ENCODE data around the gene TNXB. TPM values are rescaled to one million over a fixed set of nuclear protein-coding genes. Genes with fewer than 3 reads are reported as not detected.
"Not testable (repeated sequence)": the region's sequence is repeated elsewhere in the genome, so short reads cannot be mapped to it uniquely, and the experiment has no call there.

TNXB gene
- total and polyA plus RNA-seq, 5 donors: 77.9 to 182 (median 111) TPM

DNA sequence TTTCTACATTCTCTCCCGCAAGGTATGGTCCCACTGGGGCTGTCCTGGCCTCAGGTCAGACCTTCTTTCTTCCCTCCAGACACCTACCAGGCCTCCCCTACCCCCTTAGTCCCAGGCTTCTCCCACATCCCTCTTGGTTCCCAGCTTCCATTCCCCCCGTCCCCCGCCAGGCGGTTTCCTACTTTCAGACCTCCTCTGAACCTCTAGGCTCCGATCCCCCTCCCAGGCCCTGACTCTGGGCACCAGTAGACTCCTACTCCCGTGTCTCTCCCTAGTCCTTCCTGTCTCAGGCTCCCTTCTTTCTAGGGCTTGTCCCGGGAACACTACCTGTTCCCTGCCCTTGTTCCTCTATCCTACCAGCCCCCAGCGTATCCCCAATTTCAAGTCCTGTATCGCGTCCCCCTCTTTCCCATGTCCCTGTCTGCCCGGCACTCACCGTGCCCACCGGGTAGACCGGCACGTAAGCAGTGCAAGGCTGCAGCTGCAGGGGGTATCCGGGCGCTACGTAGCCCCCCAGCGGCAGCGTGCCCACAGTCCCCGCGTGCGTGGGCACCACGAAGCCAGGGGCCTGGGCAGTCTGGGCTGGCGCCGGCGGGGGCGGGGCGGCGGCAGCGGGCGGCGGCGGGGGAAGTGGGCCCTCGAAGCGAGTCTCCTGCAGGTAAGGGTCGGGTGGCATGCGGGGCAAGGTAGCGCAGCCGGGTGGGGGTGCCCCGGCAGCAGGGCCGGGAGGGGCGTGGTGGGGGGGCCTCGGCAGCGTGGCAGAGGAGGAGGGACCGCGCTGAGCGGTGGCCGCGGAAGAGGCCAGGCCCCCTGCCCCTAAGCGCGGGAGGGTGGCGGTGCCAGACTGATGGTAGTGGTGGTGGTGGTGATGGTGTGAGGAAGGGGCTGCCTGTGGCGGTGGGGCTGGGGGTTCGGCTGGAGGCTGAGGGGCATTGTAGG is 41.1 kb upstream of the TNXB start:
- DNase-seq (peak in 1 of 3 donors; percentile 59), ATAC-seq (no peak)
- WGBS: 49% methylated on average over 55 of the region's 55 CpGs
- H3K4me1 ChIP-seq (ENCODE audit: control insufficient read depth, insufficient read depth, low read length): peaks cover 4% of the 10 kb centered on the region
- H3K27ac ChIP-seq (ENCODE audit: low read length): no peak overlapping the region
- no peaks in the 10 kb centered on the region for H3K9me3 ChIP-seq (ENCODE audit: control insufficient read depth, low read length)
- H3K27me3 ChIP-seq (ENCODE audit: control insufficient read depth, insufficient read depth): no peaks in the 10 kb centered on the region
- intact Hi-C loops (cut with DNase I): no loop called here
- no peak overlapping the region for H3K4me3 ChIP-seq (ENCODE audit: low read length)

- no peaks in the 10 kb centered on the region for H3K9me3 ChIP-seq (ENCODE audit: control insufficient read depth, low read length)
- intact Hi-C loops (cut with DNase I): no loop called here
- no peaks in the 10 kb centered on the region for H3K27me3 ChIP-seq (ENCODE audit: control insufficient read depth, insufficient read depth)
- H3K4me3 ChIP-seq (ENCODE audit: low read length): peak overlapping the region; percentile 34
- no peaks in the 10 kb centered on the region for H3K4me1 ChIP-seq (ENCODE audit: control insufficient read depth, insufficient read depth, low read length)
- no peak overlapping the region for H3K27ac ChIP-seq (ENCODE audit: low read length)
- ATAC-seq (no peak), DNase-seq (peak in 1 of 3 donors; percentile 58)
- WGBS: 47% methylated on average over 47 of the region's 47 CpGs
These were observed 40.1 kb upstream of the TNXB start for GRCh38 chr6:32149092-32149755.

DNA sequence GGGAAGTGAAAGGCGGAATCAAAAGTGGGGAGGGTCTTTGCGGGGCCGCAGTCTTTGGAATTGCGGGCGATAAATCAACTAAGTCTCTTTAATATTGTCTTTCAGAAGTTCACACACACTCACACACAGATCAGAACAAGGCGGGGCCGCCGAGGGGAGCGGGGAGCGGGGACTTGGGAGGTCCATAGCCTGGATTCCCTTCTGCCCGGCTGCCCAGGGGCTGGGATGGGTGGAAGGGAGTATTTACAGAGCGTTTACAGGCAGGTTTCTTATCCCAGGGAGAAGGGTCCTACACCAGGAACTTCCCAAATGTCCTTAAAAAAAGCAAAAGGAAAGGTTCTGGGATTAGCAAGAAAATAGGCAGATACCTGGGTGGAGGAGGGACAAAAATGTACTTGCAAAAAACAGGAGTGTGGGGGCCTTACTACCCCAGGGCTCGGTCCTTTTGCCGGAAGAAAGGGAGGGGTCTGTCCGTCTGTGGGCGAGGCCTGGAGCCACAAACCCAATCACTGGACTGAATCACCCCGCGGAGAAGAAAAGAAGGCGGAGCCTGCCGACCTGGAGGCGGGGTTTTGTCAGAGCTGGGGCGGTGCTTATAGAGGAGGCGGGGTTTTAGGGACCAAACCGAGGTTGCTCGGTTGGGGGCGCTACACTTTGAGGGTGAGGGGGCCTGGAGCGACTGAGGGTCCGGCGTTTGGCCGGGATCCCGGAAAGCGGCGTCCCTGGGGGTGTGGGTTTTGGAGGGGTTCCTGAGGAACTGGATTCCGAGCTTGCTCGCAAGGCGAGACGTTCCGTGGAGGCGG is 39.4 kb upstream of the TNXB start:
- H3K27ac ChIP-seq (ENCODE audit: low read length): no peak overlapping the region
- ATAC-seq (peak; percentile 62 to 82), DNase-seq (peak; percentile 75 to 89 (median 87))
- intact Hi-C loops (cut with DNase I): no loop called here
- WGBS: 32% methylated on average over 39 of the region's 39 CpGs
- H3K27me3 ChIP-seq (ENCODE audit: control insufficient read depth, insufficient read depth): no peaks in the 10 kb centered on the region
- H3K4me3 ChIP-seq (ENCODE audit: low read length): peak overlapping the region; percentile 57
- H3K4me1 ChIP-seq (ENCODE audit: control insufficient read depth, insufficient read depth, low read length): no peaks in the 10 kb centered on the region
- no peaks in the 10 kb centered on the region for H3K9me3 ChIP-seq (ENCODE audit: control insufficient read depth, low read length)

DNA sequence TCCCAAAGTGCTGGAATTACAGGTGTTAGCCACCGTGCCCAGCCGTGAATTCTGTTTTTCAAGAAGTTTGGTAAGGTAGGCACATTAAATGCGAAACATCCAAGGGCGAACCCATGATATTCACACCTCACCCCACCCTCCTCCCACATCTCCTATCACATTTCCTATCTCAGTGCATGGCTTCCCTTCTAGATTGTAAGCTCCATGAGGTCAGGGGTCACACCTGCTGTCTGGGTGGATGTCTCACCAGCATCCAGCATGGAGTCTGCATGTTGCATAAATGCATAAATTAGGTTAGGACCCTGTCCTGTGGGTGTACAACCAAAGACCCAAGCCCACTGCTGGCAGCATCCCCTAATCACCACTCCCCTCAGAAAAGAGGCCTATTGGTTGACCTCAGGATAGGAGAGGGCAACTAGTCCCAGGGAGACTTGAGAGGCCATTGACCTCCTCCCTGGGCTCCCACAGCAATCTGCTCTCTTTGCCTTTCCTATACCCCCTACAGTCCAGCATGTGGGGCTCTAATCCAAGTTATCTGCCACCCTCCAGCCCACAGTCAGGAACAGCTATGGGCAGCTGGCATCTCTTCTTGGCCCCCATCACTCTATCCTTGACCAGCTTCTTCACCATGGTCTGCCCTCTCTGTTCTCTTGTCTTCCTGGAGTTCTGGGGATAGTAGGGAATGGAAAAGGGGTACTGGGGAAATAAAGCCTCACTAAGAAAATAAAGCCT is 38.4 kb upstream of the TNXB start:
- Histone ChIP-seq H3K27ac (ENCODE audit: low read length) (no peak overlapping the region), H3K27me3 (ENCODE audit: control insufficient read depth, insufficient read depth) (no peaks in the 10 kb centered on the region), H3K9me3 (ENCODE audit: control insufficient read depth, low read length) (no peaks in the 10 kb centered on the region), H3K4me1 (ENCODE audit: control insufficient read depth, insufficient read depth, low read length) (no peaks in the 10 kb centered on the region), H3K4me3 (ENCODE audit: low read length) (no peak overlapping the region)
- no peak for DNase-seq
- 91% methylated on average over 4 of the region's 4 CpGs for WGBS
- intact Hi-C loops (cut with DNase I): no loop called here
- ATAC-seq: no peak

GRCh38 chr6:32146687-32147086 is 37.5 kb upstream of the TNXB start:
- no peak for DNase-seq
- Histone ChIP-seq H3K9me3 (ENCODE audit: control insufficient read depth, low read length) (no peaks in the 10 kb centered on the region), H3K4me1 (ENCODE audit: control insufficient read depth, insufficient read depth, low read length) (no peaks in the 10 kb centered on the region), H3K27me3 (ENCODE audit: control insufficient read depth, insufficient read depth) (no peaks in the 10 kb centered on the region), H3K27ac (ENCODE audit: low read length) (no peak overlapping the region), H3K4me3 (ENCODE audit: low read length) (no peak overlapping the region)
- intact Hi-C loops (cut with DNase I): no loop called here
- ATAC-seq: no peak
- WGBS: 30% methylated on average over 4 of the region's 4 CpGs

- Histone ChIP-seq H3K27me3 (ENCODE audit: control insufficient read depth, insufficient read depth) (no peaks in the 10 kb centered on the region), H3K4me1 (ENCODE audit: control insufficient read depth, insufficient read depth, low read length) (no peaks in the 10 kb centered on the region), H3K4me3 (ENCODE audit: low read length) (no peak overlapping the region), H3K27ac (ENCODE audit: low read length) (no peak overlapping the region), H3K9me3 (ENCODE audit: control insufficient read depth, low read length) (no peaks in the 10 kb centered on the region)
- intact Hi-C loops (cut with DNase I): no loop called here
- no peak for DNase-seq
- WGBS: 39% methylated on average over 1 of the region's 1 CpG
- ATAC-seq: no peak
These were observed 37.1 kb upstream of the TNXB start for GRCh38 chr6:32146287-32146686.

- H3K27me3 ChIP-seq (ENCODE audit: control insufficient read depth, insufficient read depth); intact Hi-C loops (cut with DNase I); H3K27ac ChIP-seq (ENCODE audit: low read length); H3K9me3 ChIP-seq (ENCODE audit: control insufficient read depth, low read length); H3K4me1 ChIP-seq (ENCODE audit: control insufficient read depth, insufficient read depth, low read length); H3K4me3 ChIP-seq (ENCODE audit: low read length); DNase-seq; ATAC-seq: not testable (repeated sequence)
- 81% methylated on average over 7 of the region's 7 CpGs for WGBS
These were observed 35.1 kb upstream of the TNXB start for GRCh38 chr6:32144238-32144637.

- H3K4me3 ChIP-seq (ENCODE audit: low read length): no peak overlapping the region
- no peak for DNase-seq
- ATAC-seq: no peak
- intact Hi-C loops (cut with DNase I): no loop called here
- H3K9me3 ChIP-seq (ENCODE audit: control insufficient read depth, low read length): no peaks in the 10 kb centered on the region
- H3K4me1 ChIP-seq (ENCODE audit: control insufficient read depth, insufficient read depth, low read length): no peaks in the 10 kb centered on the region
- no peak overlapping the region for H3K27ac ChIP-seq (ENCODE audit: low read length)
- WGBS: 48% methylated on average over 5 of the region's 5 CpGs
- H3K27me3 ChIP-seq (ENCODE audit: control insufficient read depth, insufficient read depth): no peaks in the 10 kb centered on the region
These were observed 31.4 kb upstream of the TNXB start for GRCh38 chr6:32140420-32141046.

DNA sequence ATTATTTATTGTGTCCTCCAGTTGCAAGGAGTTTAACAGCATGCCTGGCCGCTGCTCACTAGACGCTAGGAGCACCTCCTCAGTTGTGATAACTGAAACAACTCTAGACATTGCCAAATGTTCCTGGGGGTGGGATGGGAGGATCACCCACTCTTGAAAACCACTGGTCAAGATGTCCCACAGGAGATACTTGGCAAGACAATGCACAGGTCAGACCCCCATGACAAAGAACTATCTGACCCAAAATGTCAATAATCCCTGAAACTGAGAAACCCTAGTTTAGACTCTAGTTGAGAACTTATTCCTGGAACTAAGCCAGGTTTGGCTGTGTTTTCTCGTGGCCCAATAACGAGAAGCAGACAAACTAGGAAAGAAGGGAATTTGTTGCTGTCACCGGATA is 30.5 kb upstream of the TNXB start:
- intact Hi-C loops (cut with DNase I): no loop called here
- no peaks in the 10 kb centered on the region for H3K27me3 ChIP-seq (ENCODE audit: control insufficient read depth, insufficient read depth)
- no peaks in the 10 kb centered on the region for H3K9me3 ChIP-seq (ENCODE audit: control insufficient read depth, low read length)
- no peak overlapping the region for H3K4me3 ChIP-seq (ENCODE audit: low read length)
- 51% methylated on average over 5 of the region's 5 CpGs for WGBS
- H3K4me1 ChIP-seq (ENCODE audit: control insufficient read depth, insufficient read depth, low read length): no peaks in the 10 kb centered on the region
- H3K27ac ChIP-seq (ENCODE audit: low read length): no peak overlapping the region
- DNase-seq (no peak), ATAC-seq (no peak)

GRCh38 chr6:32137454-32137853 is 28.3 kb upstream of the TNXB start:
- no peak overlapping the region for H3K4me3 ChIP-seq (ENCODE audit: low read length)
- no peak overlapping the region for H3K27ac ChIP-seq (ENCODE audit: low read length)
- DNase-seq: no peak
- ATAC-seq: no peak
- no peaks in the 10 kb centered on the region for H3K27me3 ChIP-seq (ENCODE audit: control insufficient read depth, insufficient read depth)
- intact Hi-C loops (cut with DNase I): no loop called here
- no peaks in the 10 kb centered on the region for H3K9me3 ChIP-seq (ENCODE audit: control insufficient read depth, low read length)
- H3K4me1 ChIP-seq (ENCODE audit: control insufficient read depth, insufficient read depth, low read length): no peaks in the 10 kb centered on the region
